H1 (cell line): ENCODE results near the gene CALML4. TPM values are rescaled to one million over a fixed set of nuclear protein-coding genes. Genes with fewer than 3 reads are reported as not detected.

Source experiments
- CTCF ChIA-PET: fragments of 300-600 bp; sonication (Branson Sonifier 250); formaldehyde crosslinking; loops from one replicate; lab custom pipeline; 2021; ENCODE audit not compliant: partially characterized antibody; lab: Charles Lee
- POLR2A ChIA-PET: fragments of 300-600 bp; sonication (Branson Sonifier 250); formaldehyde crosslinking; loops from one replicate; lab custom pipeline; 2021; ENCODE audit warnings: inconsistent platforms; ENCODE audit not compliant: partially characterized antibody; lab: Charles Lee
- DNase-seq, 2 experiments: peaks; one replicate each; pipeline versions ENCODE4 v3.0.0 to v3.0.0-alpha.2; 2010 to 2022; ENCODE audit warnings: low spot score in 2 of 2, low read depth in 1 of 2, mixed read lengths in 1 of 2
- FAIRE-seq: peaks from 2 replicates; lab custom pipeline; 2011; peaks lifted over from hg19 to GRCh38; lab: Jason Lieb, UNC
- H2AFZ ChIP-seq: 2 replicates; pipeline ENCODE4 v1.8.1; 2012; ENCODE audit warnings: low read length, inconsistent platforms
- H2AK5ac ChIP-seq: 2 replicates; pipeline ENCODE4 v1.6.1; 2013; ENCODE audit warnings: low read depth, low read length
- H2BK120ac ChIP-seq: replicated peaks from 2 replicates; pipeline ENCODE3; 2013; ENCODE audit warnings: low read depth, low read length, inconsistent platforms
- H2BK12ac ChIP-seq: 2 replicates; pipeline ENCODE4 v1.6.1; 2013; ENCODE audit warnings: low read depth, low read length
- H2BK15ac ChIP-seq: 2 replicates; pipeline ENCODE4 v1.6.1; 2013; ENCODE audit warnings: low read length
- H2BK20ac ChIP-seq: 2 replicates; pipeline ENCODE4 v1.6.1; 2013; ENCODE audit warnings: low read length
- H2BK5ac ChIP-seq: 2 replicates; pipeline ENCODE4 v1.6.1; 2013; ENCODE audit warnings: low read depth, low read length
- H3K14ac ChIP-seq: 2 replicates; pipeline ENCODE4 v1.6.1; 2013; ENCODE audit warnings: inconsistent platforms; ENCODE audit not compliant: insufficient read length
- H3K18ac ChIP-seq: 2 replicates; pipeline ENCODE4 v1.6.1; 2013; ENCODE audit warnings: low read length; ENCODE audit errors: extremely low read depth
- H3K23ac ChIP-seq: 2 replicates; pipeline ENCODE4 v1.6.1; 2013; ENCODE audit warnings: inconsistent platforms; ENCODE audit not compliant: insufficient read length
- H3K23me2 ChIP-seq: 2 replicates; pipeline ENCODE4 v1.6.1; 2013; ENCODE audit warnings: low read depth, low read length
- H3K27ac ChIP-seq: 2 replicates; pipeline ENCODE4 v1.6.1; 2011; ENCODE audit warnings: low read depth, low read length, inconsistent platforms
- H3K27me3 ChIP-seq, 4 experiments: replicated peaks in 1 of 4; 1 replicate in 1 of 4; 2 replicates in 3 of 4; pipeline versions ENCODE4 v1.6.1 to v1.8.1; 2011 to 2013; ENCODE audit warnings: low read length in 3 of 4, mild to moderate bottlenecking in 3 of 4, inconsistent platforms in 2 of 4, mixed read lengths in 2 of 4, moderate library complexity in 1 of 4; ENCODE audit not compliant: control insufficient read depth in 3 of 4, insufficient read depth in 3 of 4; ENCODE audit errors: extremely low read depth in 1 of 4
- H3K36me3 ChIP-seq, 4 experiments: 2 replicates each; pipeline versions ENCODE4 v1.6.1 to v1.8.1; 2011 to 2013; ENCODE audit warnings: mild to moderate bottlenecking in 4 of 4, low read length in 3 of 4, moderate library complexity in 2 of 4, control low read depth in 1 of 4, inconsistent platforms in 1 of 4; ENCODE audit not compliant: insufficient read depth in 4 of 4, control insufficient read depth in 2 of 4
- H3K4ac ChIP-seq: replicated peaks from 2 replicates; pipeline ENCODE3; 2013; ENCODE audit warnings: low read length, low read depth, mixed read lengths, inconsistent platforms; ENCODE audit not compliant: insufficient read length
- H3K4me1 ChIP-seq, 4 experiments: replicated peaks in 1 of 4; 1 replicate in 1 of 4; 2 replicates in 3 of 4; pipeline versions ENCODE4 v1.6.1 to v1.8.1; 2011 to 2013; ENCODE audit warnings: low read length in 3 of 4, inconsistent platforms in 2 of 4, mixed read lengths in 1 of 4; ENCODE audit not compliant: insufficient read depth in 4 of 4, control insufficient read depth in 3 of 4
- H3K4me2 ChIP-seq, 2 experiments: 2 replicates each; pipeline versions ENCODE4 v1.6.1 to v1.8.1; 2011 to 2013; ENCODE audit warnings: low read depth in 2 of 2, low read length in 2 of 2, control low read depth in 1 of 2, inconsistent platforms in 1 of 2, mild to moderate bottlenecking in 1 of 2; ENCODE audit not compliant: insufficient read depth in 1 of 2
- H3K4me3 ChIP-seq, 4 experiments: fragments of 200-600, 300-600 bp in 1 of 4; sonication (generic), shearing (Covaris generic), sonication (Bioruptor Twin) in 1 of 4; 2 replicates each; pipeline versions ENCODE4 v1.5.1 to v1.8.1; 2011 to 2016; ENCODE audit warnings: low read length in 4 of 4, low read depth in 3 of 4, control low read depth in 2 of 4, inconsistent platforms in 2 of 4, mild to moderate bottlenecking in 2 of 4, mixed read lengths in 1 of 4, moderate library complexity in 1 of 4; ENCODE audit not compliant: insufficient read depth in 2 of 4; ENCODE audit errors: extremely low read depth in 1 of 4
- H3K56ac ChIP-seq: replicated peaks from 2 replicates; pipeline ENCODE3; 2013; ENCODE audit warnings: low read depth, mild to moderate bottlenecking, mixed read lengths, low read length, inconsistent platforms; ENCODE audit not compliant: insufficient read length
- H3K79me1 ChIP-seq: 2 replicates; pipeline ENCODE4 v1.6.1; 2013; ENCODE audit warnings: low read depth, low read length, control low read depth
- H3K79me2 ChIP-seq, 2 experiments: 2 replicates each; pipeline versions ENCODE4 v1.6.1 to v1.8.1; 2012 to 2013; ENCODE audit warnings: low read length in 2 of 2, mild to moderate bottlenecking in 2 of 2, inconsistent platforms in 1 of 2; ENCODE audit not compliant: insufficient read depth in 2 of 2, control insufficient read depth in 1 of 2
- H3K9ac ChIP-seq, 4 experiments: replicated peaks in 1 of 4; 1 replicate in 1 of 4; 2 replicates in 3 of 4; pipeline versions ENCODE4 v1.6.1 to v1.8.1; 2011 to 2013; ENCODE audit warnings: low read depth in 3 of 4, low read length in 3 of 4, control low read depth in 2 of 4, mild to moderate bottlenecking in 2 of 4, moderate library complexity in 2 of 4, inconsistent platforms in 1 of 4; ENCODE audit errors: extremely low read depth in 1 of 4
- H3K9me3 ChIP-seq, 2 experiments: 2 replicates each; pipeline versions ENCODE4 v1.6.1 to v1.8.1; 2012 to 2013; ENCODE audit warnings: mild to moderate bottlenecking in 2 of 2, moderate library complexity in 2 of 2, control low read depth in 1 of 2, inconsistent platforms in 1 of 2, low read depth in 1 of 2, low read length in 1 of 2, mixed read lengths in 1 of 2; ENCODE audit not compliant: insufficient read depth in 2 of 2
- H4K20me1 ChIP-seq, 2 experiments: replicated peaks in 1 of 2; 2 replicates each; pipeline versions ENCODE3 to v1.8.1; 2011 to 2013; ENCODE audit warnings: inconsistent platforms in 2 of 2, low read length in 2 of 2, mild to moderate bottlenecking in 1 of 2; ENCODE audit not compliant: insufficient read depth in 2 of 2, control insufficient read depth in 1 of 2
- H4K5ac ChIP-seq: 2 replicates; pipeline ENCODE4 v1.6.1; 2013; ENCODE audit warnings: low read length, low read depth, mixed read lengths, inconsistent platforms; ENCODE audit not compliant: insufficient read length
- H4K8ac ChIP-seq: 2 replicates; pipeline ENCODE4 v1.8.0; 2013; ENCODE audit warnings: mild to moderate bottlenecking, moderate library complexity, low read length, inconsistent platforms; ENCODE audit not compliant: insufficient read depth; ENCODE audit errors: extremely low read depth
- H4K91ac ChIP-seq: replicated peaks from 2 replicates; pipeline ENCODE3; 2013; ENCODE audit warnings: low read length, mixed read lengths, inconsistent platforms; ENCODE audit not compliant: insufficient read length
- CBX8 ChIP-seq: fragments of 300-800, 300-1000 bp; sonication (generic); IDR thresholded peaks from 2 replicates; pipeline ENCODE4 v1.7.1; 2016; ENCODE audit warnings: low read depth, low read length, borderline replicate concordance
- CEBPB ChIP-seq: IDR thresholded peaks from 2 replicates; pipeline ENCODE4 v1.6.1; 2012; ENCODE audit warnings: low read depth, low read length
- GTF2F1 ChIP-seq: IDR thresholded peaks from 2 replicates; pipeline ENCODE4 v1.6.1; 2012; ENCODE audit warnings: low read depth, low read length, improper control_type of control experiment, borderline replicate concordance
- MAFK ChIP-seq: IDR thresholded peaks from 2 replicates; pipeline ENCODE4 v1.6.1; 2012; ENCODE audit warnings: low read depth, mild to moderate bottlenecking, improper control_type of control experiment, low read length
- RAD21 ChIP-seq, 2 experiments: IDR thresholded peaks in 1 of 2; conservative IDR thresholded peaks in 1 of 2; 2 replicates each; pipeline ENCODE4 v1.6.1; 2011; ENCODE audit warnings: low read depth in 2 of 2, low read length in 2 of 2, improper control_type of control experiment in 1 of 2, inconsistent platforms in 1 of 2, mild to moderate bottlenecking in 1 of 2, moderate library complexity in 1 of 2
- RXRA ChIP-seq: IDR thresholded peaks from 2 replicates; pipeline ENCODE4 v1.6.1; 2011; ENCODE audit warnings: low read depth, mild to moderate bottlenecking, low read length, moderate library complexity; ENCODE audit not compliant: insufficient read depth
- SRF ChIP-seq: IDR thresholded peaks from 2 replicates; pipeline ENCODE4 v1.6.1; 2011; ENCODE audit warnings: mild to moderate bottlenecking, low read depth, low read length, moderate library complexity
- TEAD4 ChIP-seq: IDR thresholded peaks from 2 replicates; pipeline ENCODE4 v1.6.1; 2012; ENCODE audit warnings: low read depth, low read length, inconsistent platforms, mixed read lengths
- WGBS, 2 experiments: shearing (Covaris generic) in 1 of 2; methylation state at CpG; one replicate each; pipeline versions ENCODE4 v1.1.6 to v1.1.7; 2013 to 2015; ENCODE audit warnings: low lambda C conversion rate in 2 of 2, mixed read lengths in 2 of 2, inconsistent platforms in 1 of 2, low coverage in 1 of 2, missing lambda C conversion rate in 1 of 2; ENCODE audit not compliant: insufficient replicate concordance in 2 of 2, insufficient coverage in 1 of 2, insufficient read length in 1 of 2; ENCODE audit errors: extremely low coverage in 1 of 2, missing lambda C conversion rate in 1 of 2; 5-methylcytosine and 5-hydroxymethylcytosine counted together
- polyA plus RNA-seq, 7 experiments: library from polyadenylated mRNA; depleted of rRNA in 3 of 7; stranded (reverse) in 5 of 7; unstranded in 2 of 7; fragments of >200 nt in 5 of 7; fragments of 200-250 nt in 2 of 7; gene quantifications; 1 replicate in 5 of 7; 2 replicates in 1 of 7; 4 replicates in 1 of 7; pipeline versions ENCODE4 v1.2.1 to v1.2.3, GENCODE V29; 2011 to 2013; ENCODE audit warnings: missing spikeins in 2 of 7, mixed read lengths in 2 of 7
- total RNA-seq: library from RNA; stranded (reverse); fragmentation: NEBNext Ultra II Directional; extraction: Animal tissue kit (Norgen Biotek cat#: 25700); gene quantifications from 2 replicates; pipeline ENCODE4 v1.2.1, GENCODE V29; 2021
- TF ChIP-seq, protein P1 (sequence below): IDR thresholded peaks from 2 replicates; pipeline ENCODE4 v1.6.1; 2011; ENCODE audit warnings: low read depth, mild to moderate bottlenecking, low read length; ENCODE audit not compliant: insufficient read depth
- TF ChIP-seq, protein P2 (sequence below): IDR thresholded peaks from 2 replicates; pipeline ENCODE4 v1.6.1; 2012; ENCODE audit warnings: inconsistent platforms

Gene CALML4
- total and polyA plus RNA-seq, 2 of the 8 experiments (the other 6 are each of a cell fraction or from before 2014, with no cell fraction given), result 3.8 to 12.5 TPM

DNA sequence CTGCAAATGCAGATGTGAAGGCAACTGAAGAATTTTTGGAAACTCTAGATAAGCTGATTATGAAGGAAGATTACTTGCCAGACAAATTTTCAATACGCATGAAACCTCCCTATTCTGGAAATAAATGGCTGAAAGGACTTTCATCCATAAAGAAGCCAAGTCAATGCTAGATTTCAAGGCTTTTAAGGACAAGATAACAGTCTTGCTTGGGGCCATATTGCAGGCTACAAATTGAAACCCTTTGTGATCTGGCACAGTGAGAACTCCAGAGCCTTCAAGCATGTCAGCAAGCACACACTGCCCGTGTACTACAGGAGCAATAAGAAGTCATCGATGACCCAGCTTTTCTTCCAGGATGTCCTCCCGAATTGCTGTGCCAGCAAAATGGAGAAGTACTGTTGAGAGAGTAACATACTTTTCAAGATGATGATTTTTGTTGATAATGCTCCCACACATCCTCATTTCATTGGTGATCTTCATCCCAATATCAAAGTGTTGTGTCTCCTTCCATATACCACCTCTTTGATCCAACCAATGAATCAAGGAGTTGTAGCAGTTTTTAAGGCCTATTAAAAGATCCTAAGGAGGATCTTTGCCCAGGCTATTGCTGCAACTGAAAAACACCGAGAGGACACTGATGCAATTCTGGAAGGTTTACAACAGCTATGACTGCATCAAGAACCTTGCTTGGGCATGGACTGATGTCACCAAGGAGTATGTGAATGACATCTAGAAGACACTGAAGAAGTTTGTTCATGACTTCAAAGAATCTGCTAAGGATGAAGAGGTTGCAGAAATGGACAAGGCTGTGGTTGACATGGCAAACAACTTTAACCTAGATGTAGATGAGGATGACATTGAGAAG, 20.3 kb downstream of the CALML4 start:
- H2BK12ac ChIP-seq, result no peak overlapping the region
- H2BK5ac ChIP-seq, result no peak overlapping the region
- no peak overlapping the region for H2BK15ac ChIP-seq
- H3K56ac ChIP-seq, result no peak overlapping the region
- no peak overlapping the region for H3K14ac ChIP-seq
- H3K27ac ChIP-seq, result no peak overlapping the region
- WGBS, 2 experiments, result 93% methylated on average over 5 of the region's 5 CpGs; no CpG with 5 or more reads in 1 of the 2 experiments
- H3K18ac ChIP-seq, result no peak overlapping the region
- no peak overlapping the region for H4K5ac ChIP-seq
- no peak overlapping the region for H3K23ac ChIP-seq
- no peak overlapping the region for H2BK20ac ChIP-seq
- H3K4ac ChIP-seq, result no peak overlapping the region
- POLR2A ChIA-PET, result interaction anchor here (1.3 to 1.7 kb wide), 2 partner anchors 10 to 16 kb away, joined by 3 to 4 read pairs; no protein-coding TSS in a partner anchor
- peaks cover 1% of the 10 kb centered on the region; the same call in 1 of the 2 replicates for H3K23me2 ChIP-seq
- CTCF ChIA-PET, result interaction anchor here (0.8 to 4.2 kb wide), 4 partner anchors 9 to 26 kb away, joined by 3 to 36 read pairs (median 3); no protein-coding TSS in a partner anchor
- H2BK120ac ChIP-seq, result no peak overlapping the region
- FAIRE-seq, result no peak
- H2AFZ ChIP-seq, result no peak overlapping the region
- no peak overlapping the region for H4K91ac ChIP-seq
- H3K4me2 ChIP-seq, result no peak overlapping the region
- H3K36me3 ChIP-seq, result peaks cover 0 to 53% (median 23%) of the 10 kb centered on the region in 4 experiments; a peak in 6 of 8 replicates
- H3K79me1 ChIP-seq, result no peaks in the 10 kb centered on the region
- DNase-seq, result no peak
- no peaks in the 10 kb centered on the region for H4K20me1 ChIP-seq
- no peaks in the 10 kb centered on the region for H3K27me3 ChIP-seq
- no peak overlapping the region for H4K8ac ChIP-seq
- H3K4me1 ChIP-seq, result no peaks in the 10 kb centered on the region
- H3K79me2 ChIP-seq, result no peaks in the 10 kb centered on the region
- H3K9me3 ChIP-seq, result no peaks in the 10 kb centered on the region
- H3K9ac ChIP-seq, result no peak overlapping the region
- H2AK5ac ChIP-seq, result no peak overlapping the region
- H3K4me3 ChIP-seq, result no peak overlapping the region
- TF ChIP-seq, protein P1, sequence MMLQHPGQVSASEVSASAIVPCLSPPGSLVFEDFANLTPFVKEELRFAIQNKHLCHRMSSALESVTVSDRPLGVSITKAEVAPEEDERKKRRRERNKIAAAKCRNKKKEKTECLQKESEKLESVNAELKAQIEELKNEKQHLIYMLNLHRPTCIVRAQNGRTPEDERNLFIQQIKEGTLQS, result no peak
- TF ChIP-seq SRF (no peak), CEBPB (no peak), RXRA (no peak), RAD21 (IDR thresholded peaks at IDR 0.05 in 1 of 2, conservative IDR thresholded peaks at IDR 0.05 in 1 of 2; ENCODE audit: low read depth in 2 of 2, low read length in 2 of 2) (no peak), MAFK (no peak), GTF2F1 (no peak), TEAD4 (no peak), CBX8 (no peak)
- TF ChIP-seq, protein P2, sequence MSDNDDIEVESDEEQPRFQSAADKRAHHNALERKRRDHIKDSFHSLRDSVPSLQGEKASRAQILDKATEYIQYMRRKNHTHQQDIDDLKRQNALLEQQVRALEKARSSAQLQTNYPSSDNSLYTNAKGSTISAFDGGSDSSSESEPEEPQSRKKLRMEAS, result no peak
